DMS 273 treated with DMSO at 0.1 percent for 48 hours (cell line): ENCODE results near the gene TRMT10A.
"Not testable (repeated sequence)": the region's sequence is repeated elsewhere in the genome, so short reads cannot be mapped to it uniquely, and the experiment has no call there.

Experiments
- DNase-seq: peaks from one replicate; lab custom pipeline; 2025; lab: John Stamatoyannopoulos, UW

The TRMT10A gene

DNA sequence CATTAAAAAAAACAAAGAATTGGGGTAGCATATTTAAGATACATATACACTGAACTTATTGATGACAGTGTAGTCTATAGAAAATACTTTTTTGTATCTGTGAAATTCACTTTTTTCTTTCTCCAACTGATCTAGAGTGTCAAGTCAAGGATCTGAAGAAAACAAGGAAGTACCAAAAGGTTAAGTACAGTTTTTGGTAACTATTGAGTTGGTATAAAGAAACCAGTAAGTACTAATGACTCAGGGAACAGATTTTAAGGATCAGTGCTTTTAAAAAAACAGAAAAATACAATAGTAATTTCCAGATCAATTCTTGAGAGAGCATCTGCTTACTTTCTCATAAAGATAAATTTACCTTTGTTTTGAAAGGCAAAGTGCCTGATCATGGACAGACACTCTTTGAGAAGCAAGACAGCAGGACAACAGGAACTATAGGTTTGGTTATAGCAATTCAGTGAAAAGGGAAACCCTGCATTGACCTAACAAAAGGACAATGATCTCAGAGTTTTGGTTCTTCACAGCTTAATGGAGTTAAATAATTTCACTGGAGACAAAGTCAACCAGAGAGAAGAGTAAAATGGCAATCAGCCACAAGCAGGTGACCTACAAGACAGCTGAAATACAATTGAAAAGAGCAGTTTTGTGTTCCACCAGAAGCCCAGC lies 23.4 kb downstream of the TRMT10A start:
- DNase-seq = no peak

DNA sequence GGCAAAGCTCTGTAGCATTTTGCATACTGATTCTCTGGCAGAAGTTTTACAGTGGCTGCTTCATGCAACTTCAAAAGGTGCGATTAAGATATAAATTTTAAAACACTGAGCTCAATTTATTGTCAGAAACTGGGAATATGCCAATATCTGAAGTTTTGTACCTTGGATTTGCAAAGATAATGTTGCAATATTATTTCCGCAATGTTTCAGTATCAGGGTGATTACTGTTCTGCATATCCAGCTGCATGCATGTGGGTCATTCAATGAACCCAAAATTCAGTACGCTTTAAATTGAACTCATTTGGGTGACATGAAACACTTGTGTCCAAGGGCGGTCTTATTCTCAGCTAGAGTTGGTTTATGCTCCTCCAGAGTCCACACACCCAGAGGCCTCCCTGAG lies 26.2 kb downstream of the TRMT10A start:
- DNase-seq = no peak

DNA sequence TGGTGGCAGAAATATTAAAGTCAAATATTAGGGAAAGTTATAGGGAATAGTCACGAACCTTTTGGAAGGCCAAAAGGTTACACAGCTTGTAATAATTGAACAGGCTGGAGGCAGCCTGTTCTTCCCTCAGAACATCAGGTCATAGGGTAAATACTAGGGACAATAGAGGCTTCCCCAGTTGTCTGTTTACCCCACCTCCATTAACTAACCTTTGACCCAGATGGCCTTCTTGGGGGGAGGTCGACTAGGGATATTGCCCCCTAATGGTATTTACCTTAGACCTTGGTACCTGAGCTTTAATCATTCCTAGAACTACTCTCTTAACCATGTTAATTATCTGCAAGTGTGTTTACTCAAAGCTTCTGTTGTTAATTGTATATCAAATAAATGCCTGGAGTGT lies 27.0 kb downstream of the TRMT10A start:
- DNase-seq = no peak

GRCh38 chr4:99536271-99536670 lies 27.6 kb downstream of the TRMT10A start:
- DNase-seq = peak; percentile 69

GRCh38 chr4:99534699-99535098 lies 29.1 kb downstream of the TRMT10A start:
- DNase-seq = not testable (repeated sequence)

DNA sequence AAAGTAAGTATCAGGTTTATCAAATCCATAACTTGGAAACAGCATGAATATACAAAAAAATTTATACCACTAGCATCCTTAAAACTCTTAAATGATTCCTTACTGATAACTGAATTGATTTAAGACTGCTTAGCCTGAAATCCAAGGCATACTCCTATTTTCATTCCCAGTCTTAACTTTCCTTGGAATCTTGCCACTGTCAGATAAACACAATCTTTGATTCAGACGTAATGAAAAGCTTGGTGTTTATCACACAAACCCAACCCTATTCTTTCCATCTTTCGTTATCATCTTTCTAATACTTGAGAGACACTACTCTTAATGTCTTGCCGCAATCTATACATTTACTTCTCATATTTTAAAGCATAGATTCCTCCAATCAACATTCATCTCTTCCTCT lies 33.9 kb downstream of the TRMT10A start:
- no peak for DNase-seq

- no peak for DNase-seq
These were observed 34.6 kb downstream of the TRMT10A start for GRCh38 chr4:99529228-99529627.

- DNase-seq = no peak
These were observed 45.1 kb downstream of the TRMT10A start for GRCh38 chr4:99518601-99519295.

- no peak for DNase-seq
These were observed 53.1 kb downstream of the TRMT10A start, which contains the start of gene C4orf17 for GRCh38 chr4:99510721-99511120. Gene C4orf17 (plus strand): TSS chr4:99511021. CDS start chr4:99513082, 2,061 bp downstream.

DNA sequence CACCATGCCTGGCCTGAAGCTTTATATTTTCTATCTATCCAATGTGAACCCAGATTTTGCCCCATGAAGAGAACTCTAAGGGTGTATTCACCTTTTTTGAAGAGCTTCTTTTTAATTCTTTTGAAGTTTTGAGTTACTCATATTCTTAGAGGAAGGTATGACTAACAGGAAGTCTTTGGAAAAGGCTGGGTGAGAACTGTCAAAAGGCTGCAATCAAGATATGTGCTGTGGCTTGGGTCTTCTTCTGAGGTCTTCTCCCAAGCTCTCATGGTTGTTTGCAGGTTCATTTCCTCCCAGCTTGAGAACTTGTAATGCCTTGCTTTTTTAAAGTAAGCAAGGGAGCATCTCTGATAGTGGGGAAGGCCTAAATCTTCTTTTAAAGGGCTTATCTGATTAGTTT lies 56.1 kb downstream of the TRMT10A start:
- no peak for DNase-seq

DNA sequence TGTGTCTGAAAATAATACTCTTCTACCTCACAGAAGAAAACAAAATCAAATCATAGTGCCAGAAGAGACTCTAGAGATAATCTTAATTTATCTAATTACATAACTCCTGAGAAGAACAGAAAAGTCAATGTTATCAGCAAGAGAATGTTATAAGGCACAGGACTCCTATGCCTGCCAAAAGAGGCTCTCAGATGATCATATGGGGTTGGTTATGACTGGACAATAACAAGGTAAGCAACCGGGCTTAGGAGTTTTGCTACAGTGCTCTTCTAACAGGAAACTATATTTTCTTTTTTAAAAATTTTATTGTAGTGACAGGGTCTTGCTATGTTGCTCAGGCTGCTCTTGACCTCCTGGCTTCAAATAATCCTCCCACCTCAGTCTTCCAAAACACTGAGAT lies 56.5 kb downstream of the TRMT10A start:
- DNase-seq = no peak

DNA sequence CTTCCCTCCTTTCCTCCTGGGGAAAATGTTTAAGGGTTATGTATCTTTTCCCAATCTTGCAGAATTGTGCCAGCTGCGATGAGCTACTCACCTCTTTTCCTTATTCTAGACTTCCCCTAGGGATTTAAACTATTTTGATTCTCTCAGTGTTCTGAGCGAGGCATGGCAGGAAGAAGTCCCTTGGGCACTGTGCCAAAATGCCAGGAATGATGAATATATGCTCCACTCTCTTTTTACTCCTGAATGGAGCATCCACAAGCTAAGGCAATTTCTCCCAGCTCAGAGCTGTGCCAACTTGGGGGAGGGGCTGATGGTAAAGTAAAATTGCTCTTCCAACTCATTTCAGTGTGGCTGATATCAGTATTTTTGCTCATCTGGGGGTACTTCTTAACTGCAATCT lies 57.1 kb downstream of the TRMT10A start:
- no peak for DNase-seq

GRCh38 chr4:99504804-99505502 lies 58.9 kb downstream of the TRMT10A start:
- DNase-seq = no peak
